Activated naive CD8-positive, alpha-beta T cell treated with anti-CD3 and anti-CD28 coated beads, Interleukin-2, amount 50 U/mL, for 24 hours (primary cell): ENCODE data around the gene PTPRT.

ENCODE experiments used
- ATAC-seq: fragments of 150-1000 bp; cut with Tn5 transposase; one replicate; pipeline ENCODE4 v1.10.0; 2021
- DNase-seq: peaks from one replicate; pipeline ENCODE4 v3.0.0; 2021
- H3K27ac Mint-ChIP-seq: one replicate; pipeline ENCODE4 v1.8.0; 2021; ENCODE audit warnings: mild to moderate bottlenecking, mixed read lengths
- H3K27me3 Mint-ChIP-seq: one replicate; pipeline ENCODE4 v1.8.0; 2021; ENCODE audit warnings: mixed read lengths
- H3K36me3 Mint-ChIP-seq: one replicate; pipeline ENCODE4 v1.8.0; 2021; ENCODE audit warnings: low read depth, mixed read lengths
- H3K4me1 Mint-ChIP-seq: one replicate; pipeline ENCODE4 v1.8.0; 2021; ENCODE audit warnings: mixed read lengths
- H3K4me3 Mint-ChIP-seq: one replicate; pipeline ENCODE4 v1.8.0; 2021; ENCODE audit warnings: mild to moderate bottlenecking, moderate library complexity, mixed read lengths
- H3K9me3 Mint-ChIP-seq: one replicate; pipeline ENCODE4 v1.8.0; 2021; ENCODE audit warnings: mixed read lengths

The PTPRT gene

DNA sequence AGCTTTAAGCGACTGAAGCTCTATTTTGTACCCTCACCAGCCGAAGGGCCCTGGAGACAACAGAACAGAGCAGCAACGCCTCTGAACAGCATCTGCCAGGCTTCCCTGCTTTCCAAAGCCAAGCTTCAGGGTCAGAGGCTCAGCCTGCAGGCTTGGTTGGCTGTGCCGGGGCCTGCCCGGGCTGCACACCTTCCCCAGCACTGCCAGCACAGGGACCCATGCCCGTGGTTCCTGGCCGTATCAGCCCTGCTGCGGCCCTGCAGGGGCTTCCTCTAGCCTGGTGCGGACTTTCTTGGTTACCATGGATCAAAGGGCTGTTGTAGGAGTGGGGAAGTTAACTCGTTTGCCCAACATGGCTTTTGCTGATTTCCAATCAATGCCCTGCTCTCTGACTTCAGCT is 830.1 kb downstream of the PTPRT start:
- DNase-seq (no peak), ATAC-seq (no peak)
- no peak overlapping the region for H3K27ac Mint-ChIP-seq
- H3K27me3 Mint-ChIP-seq, result no peaks in the 10 kb centered on the region
- peaks cover 4% of the 10 kb centered on the region for H3K9me3 Mint-ChIP-seq
- H3K4me1 Mint-ChIP-seq, result no peaks in the 10 kb centered on the region
- no peaks in the 10 kb centered on the region for H3K36me3 Mint-ChIP-seq
- no peak overlapping the region for H3K4me3 Mint-ChIP-seq

DNA sequence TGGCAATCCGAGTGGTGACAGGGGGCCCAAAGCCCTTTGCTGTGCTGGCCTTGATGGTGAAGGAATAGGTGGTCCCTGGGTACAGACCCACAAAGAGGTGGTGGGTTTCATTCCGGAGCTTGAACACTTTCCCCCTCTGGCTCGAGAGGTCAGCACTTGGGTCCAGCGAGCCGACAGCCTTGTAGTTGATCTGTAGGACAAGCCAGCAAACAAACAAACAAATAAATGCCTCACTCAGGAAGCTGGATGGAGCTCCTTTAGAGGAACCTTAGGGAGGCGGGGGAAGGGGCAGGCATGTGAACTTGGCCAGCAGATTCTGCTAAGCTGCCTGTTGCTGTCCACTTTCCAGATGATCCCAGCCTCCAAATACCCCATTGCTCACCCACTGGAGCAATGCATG is 837.6 kb downstream of the PTPRT start:
- Mint-ChIP-seq H3K27ac (no peak overlapping the region), H3K36me3 (no peaks in the 10 kb centered on the region), H3K4me3 (no peak overlapping the region), H3K27me3 (no peaks in the 10 kb centered on the region), H3K9me3 (peaks cover 4% of the 10 kb centered on the region), H3K4me1 (no peaks in the 10 kb centered on the region)
- ATAC-seq (no peak), DNase-seq (no peak)

DNA sequence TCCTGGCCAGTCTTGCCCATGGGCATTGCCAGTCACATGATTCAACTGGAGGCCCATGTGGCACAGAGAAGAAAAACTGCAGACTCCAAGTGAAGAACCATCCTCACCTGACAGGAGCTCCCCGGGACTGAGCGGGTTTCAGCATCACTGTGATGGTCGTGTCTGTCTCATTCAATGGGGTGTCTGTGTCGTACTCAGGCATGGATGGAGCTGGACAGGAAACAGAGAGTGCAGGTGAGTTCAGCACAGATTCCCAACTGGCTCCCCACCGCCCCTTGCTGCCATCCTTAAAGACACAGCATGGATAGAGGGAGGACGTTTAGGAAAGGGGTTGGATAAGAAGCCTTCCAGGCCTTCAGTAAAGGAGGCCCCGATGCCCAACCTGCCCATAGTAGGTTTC is 839.2 kb downstream of the PTPRT start:
- Mint-ChIP-seq H3K4me1 (no peaks in the 10 kb centered on the region), H3K27ac (no peak overlapping the region), H3K36me3 (no peaks in the 10 kb centered on the region), H3K9me3 (peaks cover 5% of the 10 kb centered on the region), H3K4me3 (no peak overlapping the region), H3K27me3 (no peaks in the 10 kb centered on the region)
- no peak for DNase-seq
- no peak for ATAC-seq

DNA sequence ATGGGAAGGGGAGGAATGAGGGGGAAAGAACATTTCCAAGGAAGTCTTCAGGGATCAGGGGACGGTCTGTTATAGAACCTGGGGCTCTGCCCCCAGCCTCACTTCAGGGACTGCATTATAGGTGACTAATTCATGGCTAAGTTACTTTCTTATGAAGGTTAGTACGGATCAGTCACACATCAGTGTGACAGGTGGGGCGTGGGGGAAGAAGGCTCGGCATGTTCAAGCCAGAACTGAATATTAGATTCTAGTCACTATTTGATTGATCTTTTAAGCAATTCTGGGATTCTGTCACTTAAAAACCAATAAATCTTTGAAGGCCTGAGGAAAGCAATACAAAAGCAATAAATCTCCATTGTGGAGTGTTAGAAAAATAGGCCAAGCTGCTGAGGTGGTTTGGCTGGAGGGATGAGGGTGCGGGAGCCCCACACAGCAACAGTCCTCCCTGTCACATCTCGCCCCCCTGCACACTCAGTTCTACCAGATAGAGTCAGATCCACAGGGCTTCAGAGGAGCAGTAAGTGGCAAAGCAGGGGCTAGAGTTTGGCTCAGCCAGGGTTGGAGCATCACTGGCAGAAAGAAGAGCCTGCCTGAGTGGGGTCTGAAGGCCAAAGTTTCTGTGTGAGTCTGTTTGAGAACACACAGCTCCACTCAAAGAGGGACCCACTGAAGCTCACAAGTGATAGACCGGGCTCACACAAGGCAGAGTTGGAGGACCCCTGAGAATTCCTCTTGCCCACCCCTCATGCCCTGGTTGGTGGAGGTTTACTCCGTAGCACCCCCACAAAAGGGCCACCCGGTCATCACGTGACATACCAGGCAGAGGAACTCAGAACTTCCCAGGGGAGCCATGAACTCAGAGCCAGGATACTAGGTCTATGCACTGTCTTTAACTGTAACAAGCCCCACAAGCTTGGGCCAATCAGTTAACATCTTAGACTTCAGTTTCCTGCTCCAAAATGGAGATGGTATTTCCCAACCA is 843.2 kb downstream of the PTPRT start:
- Mint-ChIP-seq H3K27ac (no peak overlapping the region), H3K36me3 (no peaks in the 10 kb centered on the region), H3K9me3 (peaks cover 5% of the 10 kb centered on the region), H3K27me3 (no peaks in the 10 kb centered on the region), H3K4me3 (no peak overlapping the region), H3K4me1 (no peaks in the 10 kb centered on the region)
- ATAC-seq, result no peak
- no peak for DNase-seq

DNA sequence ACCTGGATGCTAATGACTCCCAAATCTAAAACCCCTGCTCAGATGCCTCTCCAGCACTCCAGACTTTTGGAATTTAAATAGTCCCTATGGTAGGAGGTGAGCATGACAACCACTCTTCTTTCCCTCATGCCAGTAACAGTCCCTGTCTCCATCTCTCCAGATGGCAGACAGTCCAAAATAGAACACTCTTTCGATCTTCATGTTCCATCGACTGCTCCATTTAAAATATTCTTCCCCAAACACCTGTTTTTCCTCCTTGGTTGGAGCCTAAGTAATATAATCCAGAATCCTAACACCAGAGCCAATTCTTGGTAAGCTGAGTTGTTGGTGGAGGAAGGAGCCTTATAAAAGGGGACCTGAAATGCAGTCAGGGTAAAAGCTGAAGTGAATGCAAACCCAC is 848.1 kb downstream of the PTPRT start:
- no peaks in the 10 kb centered on the region for H3K4me1 Mint-ChIP-seq
- H3K27me3 Mint-ChIP-seq, result no peaks in the 10 kb centered on the region
- ATAC-seq (no peak), DNase-seq (no peak)
- peaks cover 5% of the 10 kb centered on the region for H3K9me3 Mint-ChIP-seq
- no peaks in the 10 kb centered on the region for H3K36me3 Mint-ChIP-seq
- no peak overlapping the region for H3K27ac Mint-ChIP-seq
- no peak overlapping the region for H3K4me3 Mint-ChIP-seq

DNA sequence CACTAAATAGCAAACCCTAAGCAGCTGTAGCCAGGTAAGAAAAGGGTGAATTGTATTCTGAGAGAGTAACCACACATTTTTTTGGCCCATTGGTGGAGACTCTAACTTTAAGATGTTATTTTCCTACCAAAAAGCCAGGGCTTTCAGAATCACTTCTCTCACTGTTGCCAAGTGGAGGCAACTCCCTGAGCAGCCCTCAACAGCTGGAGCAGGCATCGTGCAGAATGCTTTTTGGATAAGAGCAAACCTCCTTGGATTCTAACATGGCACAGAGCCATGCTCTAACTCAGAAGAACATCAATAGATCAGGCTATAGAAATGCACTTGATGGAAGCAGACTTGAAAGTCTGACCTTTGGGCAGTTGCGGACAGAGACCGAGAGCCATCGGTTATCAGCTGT is 849.3 kb downstream of the PTPRT start:
- H3K36me3 Mint-ChIP-seq, result no peaks in the 10 kb centered on the region
- no peaks in the 10 kb centered on the region for H3K9me3 Mint-ChIP-seq
- DNase-seq (no peak), ATAC-seq (no peak)
- H3K27me3 Mint-ChIP-seq, result no peaks in the 10 kb centered on the region
- H3K27ac Mint-ChIP-seq, result no peak overlapping the region
- H3K4me1 Mint-ChIP-seq, result no peaks in the 10 kb centered on the region
- no peak overlapping the region for H3K4me3 Mint-ChIP-seq

DNA sequence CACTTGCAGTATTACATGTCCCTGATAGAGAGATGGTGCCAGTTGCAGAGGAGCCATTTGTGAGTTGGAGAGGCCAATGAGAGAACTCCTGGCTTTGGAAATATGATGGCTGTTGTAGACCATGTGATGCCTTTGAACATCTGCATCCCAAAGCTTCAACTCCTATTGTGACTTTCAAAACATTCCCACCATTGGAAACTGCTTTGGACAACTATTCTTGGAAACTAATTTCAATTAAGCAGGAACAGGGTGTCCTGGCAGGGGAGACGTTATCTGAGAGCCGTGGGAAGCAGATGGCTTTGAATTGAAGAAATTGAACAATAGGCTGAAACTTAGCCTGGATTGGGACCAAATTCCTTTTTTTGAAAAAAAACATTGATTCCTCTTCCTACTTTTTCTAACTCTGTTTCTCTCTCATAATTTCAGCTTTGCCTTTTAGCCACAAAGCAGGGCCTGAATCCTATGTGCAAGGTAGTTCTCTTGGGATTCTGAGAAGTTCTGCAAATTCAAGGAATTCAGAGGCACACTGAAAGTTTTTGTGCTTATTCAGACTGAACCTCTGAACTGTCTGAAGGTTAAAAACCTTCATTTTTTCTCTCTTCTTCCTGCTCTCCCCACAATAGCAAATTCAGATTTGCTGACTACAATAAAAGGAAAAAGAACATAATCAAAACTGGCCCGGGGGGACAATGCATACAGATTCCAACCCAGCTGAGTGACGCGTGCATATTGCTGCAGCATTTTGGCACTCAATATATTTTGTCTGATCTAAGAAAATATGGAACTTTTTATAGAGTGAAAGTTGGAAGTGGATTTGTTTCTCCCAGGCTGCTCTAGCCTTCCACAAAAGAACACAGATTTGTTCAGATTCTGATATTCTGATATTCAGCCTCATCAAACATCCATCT is 851.2 kb downstream of the PTPRT start:
- Mint-ChIP-seq H3K9me3 (peaks cover 4% of the 10 kb centered on the region), H3K27me3 (no peaks in the 10 kb centered on the region), H3K36me3 (no peaks in the 10 kb centered on the region), H3K4me3 (no peak overlapping the region), H3K27ac (no peak overlapping the region), H3K4me1 (no peaks in the 10 kb centered on the region)
- DNase-seq (no peak), ATAC-seq (no peak)

DNA sequence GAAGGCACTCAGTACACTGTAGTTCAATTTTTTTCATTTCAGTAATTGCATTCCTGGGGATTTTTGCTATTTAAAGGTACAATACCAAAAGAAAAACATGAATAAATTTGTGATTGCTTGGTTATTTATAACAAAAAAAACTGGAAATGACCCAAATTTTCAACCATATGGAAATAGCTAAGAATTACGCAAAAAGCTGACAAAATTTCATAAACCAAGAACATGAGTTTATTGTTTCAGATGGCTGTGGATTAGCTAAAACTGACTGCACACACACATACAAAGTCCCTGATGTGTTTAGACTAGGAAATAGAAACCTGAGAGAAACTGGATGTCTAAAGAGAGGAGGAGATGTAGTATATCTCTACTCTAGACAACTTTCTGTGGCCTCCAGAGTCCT is 853.1 kb downstream of the PTPRT start:
- Mint-ChIP-seq H3K9me3 (peaks cover 4% of the 10 kb centered on the region), H3K4me1 (no peaks in the 10 kb centered on the region), H3K27ac (no peak overlapping the region), H3K27me3 (no peaks in the 10 kb centered on the region), H3K36me3 (no peaks in the 10 kb centered on the region), H3K4me3 (no peak overlapping the region)
- no peak for ATAC-seq
- DNase-seq, result no peak

DNA sequence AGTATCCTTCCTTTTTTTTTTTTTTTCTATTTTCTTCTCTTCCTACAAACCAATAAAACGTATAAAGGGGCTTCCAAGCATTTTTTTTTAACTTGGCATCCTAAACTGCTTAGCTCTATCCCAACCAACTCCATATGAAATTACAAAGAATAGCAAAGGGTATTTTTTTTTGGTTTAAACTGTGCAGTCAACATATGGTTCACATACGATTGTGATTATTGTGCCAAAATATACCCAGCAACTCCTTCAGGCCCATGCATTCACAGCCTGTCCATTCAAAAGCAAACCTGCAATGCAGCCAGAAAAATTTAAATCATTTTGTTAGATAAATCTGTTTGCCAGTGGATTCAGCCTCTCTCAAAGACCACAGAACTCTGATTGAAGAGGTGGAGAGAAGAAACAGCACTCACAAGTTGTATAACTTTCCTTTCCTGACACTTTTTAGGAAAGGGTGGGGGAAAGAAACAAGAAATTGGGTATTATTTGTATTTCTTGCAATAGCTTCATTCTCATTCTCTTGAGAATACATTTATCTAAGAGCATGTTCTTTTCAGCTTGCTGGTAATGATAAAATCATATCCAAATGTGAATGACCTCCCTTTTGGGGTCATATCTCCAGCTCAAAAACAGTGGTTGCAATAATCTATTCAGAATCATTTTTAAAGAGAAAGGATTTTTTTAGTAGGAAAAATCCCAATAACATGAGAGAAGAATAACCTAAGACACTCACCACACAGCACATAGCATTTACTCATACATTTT is 870.3 kb downstream of the PTPRT start:
- no peak overlapping the region for H3K27ac Mint-ChIP-seq
- no peak for ATAC-seq
- no peak overlapping the region for H3K4me3 Mint-ChIP-seq
- H3K27me3 Mint-ChIP-seq, result no peaks in the 10 kb centered on the region
- DNase-seq, result no peak
- H3K36me3 Mint-ChIP-seq, result no peaks in the 10 kb centered on the region
- H3K9me3 Mint-ChIP-seq, result peaks cover 3% of the 10 kb centered on the region
- no peaks in the 10 kb centered on the region for H3K4me1 Mint-ChIP-seq

DNA sequence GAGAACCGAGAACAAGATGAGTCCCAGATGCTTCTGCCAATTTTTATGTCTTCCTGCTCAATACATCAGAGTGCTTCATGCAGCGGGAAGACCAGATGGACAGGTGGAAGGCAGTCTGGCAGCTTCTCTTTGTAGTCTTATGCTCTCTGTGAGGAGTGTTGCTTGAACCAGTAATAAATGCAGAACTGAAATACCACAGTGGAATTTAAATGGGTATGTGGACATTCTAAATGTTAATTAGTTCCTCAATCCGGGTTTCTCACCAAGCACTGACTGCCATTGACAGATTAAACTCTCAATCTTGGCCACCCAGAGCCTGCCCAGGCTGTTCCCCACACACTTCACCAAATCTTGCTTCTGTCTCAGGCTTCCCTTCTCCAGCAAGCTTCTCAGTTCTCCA is 876.0 kb downstream of the PTPRT start:
- no peak overlapping the region for H3K27ac Mint-ChIP-seq
- H3K4me3 Mint-ChIP-seq, result no peak overlapping the region
- no peak for ATAC-seq
- peaks cover 4% of the 10 kb centered on the region for H3K9me3 Mint-ChIP-seq
- DNase-seq, result no peak
- no peaks in the 10 kb centered on the region for H3K4me1 Mint-ChIP-seq
- no peaks in the 10 kb centered on the region for H3K36me3 Mint-ChIP-seq
- no peaks in the 10 kb centered on the region for H3K27me3 Mint-ChIP-seq

DNA sequence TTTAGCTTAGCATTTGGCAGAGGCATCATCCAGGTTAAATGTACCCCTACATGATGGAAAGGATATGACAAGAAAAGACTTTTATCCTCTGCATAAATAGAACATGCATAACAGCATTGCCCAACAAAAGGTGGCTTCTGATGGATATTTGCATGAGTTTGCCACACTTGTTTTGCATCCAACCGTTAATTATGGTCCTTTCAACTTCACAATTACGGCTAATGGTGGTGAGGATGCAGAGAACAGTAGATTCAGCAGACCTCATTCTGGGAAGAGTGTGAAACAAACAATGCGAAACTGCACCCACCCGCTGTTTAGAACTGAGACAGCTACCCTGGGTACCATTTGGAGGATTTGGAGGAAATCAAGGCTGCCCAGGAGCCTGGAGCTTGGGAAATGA is 880.7 kb downstream of the PTPRT start:
- DNase-seq (no peak), ATAC-seq (no peak)
- no peak overlapping the region for H3K4me3 Mint-ChIP-seq
- H3K4me1 Mint-ChIP-seq, result no peaks in the 10 kb centered on the region
- no peaks in the 10 kb centered on the region for H3K36me3 Mint-ChIP-seq
- H3K27me3 Mint-ChIP-seq, result no peaks in the 10 kb centered on the region
- peaks cover 10% of the 10 kb centered on the region for H3K9me3 Mint-ChIP-seq
- no peak overlapping the region for H3K27ac Mint-ChIP-seq

DNA sequence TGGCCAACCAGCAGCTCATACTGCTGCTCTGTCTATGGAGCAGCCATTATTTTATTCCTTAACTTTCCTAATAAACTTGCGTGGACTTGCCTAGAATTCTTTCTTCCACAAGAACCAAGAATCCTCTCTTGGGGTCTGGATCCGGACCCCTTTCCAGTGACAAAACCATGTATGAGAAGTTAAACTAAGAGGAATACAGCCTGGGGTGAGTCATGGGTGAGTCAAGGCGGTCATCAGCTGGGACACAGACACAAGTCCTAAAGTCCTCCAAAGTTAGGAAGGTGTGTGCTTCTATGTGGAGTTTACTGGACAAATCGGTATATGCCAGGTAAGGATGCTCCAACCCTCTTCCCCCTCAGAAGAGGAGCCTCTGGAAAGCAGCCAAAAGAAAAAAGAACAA is 881.5 kb downstream of the PTPRT start:
- no peak for DNase-seq
- no peaks in the 10 kb centered on the region for H3K4me1 Mint-ChIP-seq
- no peak for ATAC-seq
- H3K36me3 Mint-ChIP-seq, result no peaks in the 10 kb centered on the region
- no peaks in the 10 kb centered on the region for H3K27me3 Mint-ChIP-seq
- no peak overlapping the region for H3K4me3 Mint-ChIP-seq
- H3K27ac Mint-ChIP-seq, result no peak overlapping the region
- peaks cover 10% of the 10 kb centered on the region for H3K9me3 Mint-ChIP-seq

DNA sequence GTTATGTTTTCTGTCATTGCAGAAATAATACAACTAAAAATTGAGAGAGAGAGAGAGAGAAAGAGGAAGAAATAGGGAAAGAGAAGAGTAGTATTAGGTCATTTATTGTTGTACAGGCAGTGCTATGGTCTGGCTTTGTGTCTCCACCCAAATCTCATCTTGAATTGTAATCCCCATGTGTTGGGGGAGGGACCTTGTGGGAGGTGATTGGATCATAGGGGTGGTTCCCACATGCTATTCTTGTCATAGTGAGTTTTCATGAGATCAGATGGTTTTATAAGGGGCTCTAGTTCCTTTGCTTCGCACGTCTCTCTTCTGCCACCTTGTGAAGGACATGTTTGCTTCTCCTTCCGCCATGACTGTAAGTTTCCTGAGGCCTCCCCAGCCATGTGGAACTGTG is 894.1 kb downstream of the PTPRT start:
- H3K27me3 Mint-ChIP-seq, result no peaks in the 10 kb centered on the region
- no peaks in the 10 kb centered on the region for H3K36me3 Mint-ChIP-seq
- ATAC-seq (no peak), DNase-seq (no peak)
- no peak overlapping the region for H3K4me3 Mint-ChIP-seq
- no peaks in the 10 kb centered on the region for H3K9me3 Mint-ChIP-seq
- no peak overlapping the region for H3K27ac Mint-ChIP-seq
- H3K4me1 Mint-ChIP-seq, result no peaks in the 10 kb centered on the region

DNA sequence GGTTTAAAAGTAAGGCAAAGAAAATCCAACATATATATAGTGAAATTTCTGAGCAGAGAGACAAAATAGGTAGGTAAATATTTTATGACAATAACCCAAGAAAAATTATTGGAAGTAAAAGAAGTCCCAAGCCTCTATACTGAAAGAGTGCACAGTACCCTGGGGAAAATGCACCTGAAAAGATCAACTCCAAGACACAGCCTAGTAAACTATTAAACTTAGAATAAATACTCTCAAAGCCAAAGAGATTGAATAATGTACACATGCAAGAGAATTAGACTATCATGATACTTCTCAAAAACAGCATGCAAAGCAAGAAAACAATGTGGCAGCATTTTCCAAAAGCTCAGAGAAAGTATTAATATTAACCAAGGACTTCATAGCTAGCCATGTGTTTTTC is 894.7 kb downstream of the PTPRT start:
- no peaks in the 10 kb centered on the region for H3K9me3 Mint-ChIP-seq
- no peaks in the 10 kb centered on the region for H3K4me1 Mint-ChIP-seq
- no peak overlapping the region for H3K27ac Mint-ChIP-seq
- no peak overlapping the region for H3K4me3 Mint-ChIP-seq
- no peaks in the 10 kb centered on the region for H3K36me3 Mint-ChIP-seq
- DNase-seq (no peak), ATAC-seq (no peak)
- H3K27me3 Mint-ChIP-seq, result no peaks in the 10 kb centered on the region
